ENCODE results near the gene CAMK2D.

- TF ChIP-seq POLR2A (IDR thresholded peaks at IDR 0.05; ENCODE audit: low read length) = no peak
- TF ChIP-seq GATA1 (IDR thresholded peaks at IDR 0.05; ENCODE audit: low read depth, low read length) = no peak
Measured at GRCh38 chr4:113587156-113587555, 174.4 kb downstream of the CAMK2D start.

All from erythroblast (primary cell).